Vagina (tissue), 2 donors: ENCODE results near the gene SLC39A11. TPM values are rescaled to one million over a fixed set of nuclear protein-coding genes. Genes with fewer than 3 reads are reported as not detected.

ENCODE experiments used
- DNase-seq, 2 donors: peaks; one replicate each; pipeline ENCODE4 v3.0.0-alpha.2; 2017; ENCODE audit errors: extremely low spot score in 2 of 2
- H3K27ac ChIP-seq: fragments of 200-600 bp; sonication (generic); one replicate; pipeline ENCODE4 v1.5.1; 2019
- H3K27me3 ChIP-seq: fragments of 200-600 bp; sonication (generic); one replicate; pipeline ENCODE4 v1.5.1; 2019
- H3K36me3 ChIP-seq, 2 donors: fragments of 200-600 bp; sonication (generic); one replicate each; pipeline ENCODE4 v1.5.1; 2017 to 2019
- H3K4me1 ChIP-seq: fragments of 200-600 bp; sonication (generic); one replicate; pipeline ENCODE4 v1.5.1; 2019
- H3K4me3 ChIP-seq, 2 donors: fragments of 200-600 bp; sonication (generic); 1 replicate in 1 of 2; 2 replicates in 1 of 2; pipeline ENCODE4 v1.5.1; 2016 to 2019
- H3K9me3 ChIP-seq: fragments of 200-600 bp; sonication (generic); one replicate; pipeline ENCODE4 v1.5.1; 2019
- CTCF ChIP-seq, 3 experiments: fragments of 450-650 bp in 2 of 3; fragments of 200-600 bp in 1 of 3; sonication (generic) in 1 of 3; IDR thresholded peaks; one replicate each; pipeline ENCODE4 v1.5.1; 2017 to 2019; ENCODE audit warnings: antibody characterized with exemption in 3 of 3, mild to moderate bottlenecking in 2 of 3, moderate library complexity in 2 of 3
- POLR2A ChIP-seq, 2 donors: fragments of 450-650 bp; IDR thresholded peaks; one replicate each; pipeline ENCODE4 v1.6.1; 2017; ENCODE audit warnings: antibody characterized with exemption in 2 of 2, mild to moderate bottlenecking in 2 of 2, moderate library complexity in 2 of 2
- POLR2AphosphoS5 ChIP-seq, 2 donors: sonication (generic); formaldehyde crosslinking; IDR thresholded peaks; one replicate each; pipeline ENCODE4 v1.9.0; 2017; ENCODE audit warnings: antibody characterized with exemption in 2 of 2, mild to moderate bottlenecking in 2 of 2, low read depth in 1 of 2; ENCODE audit not compliant: insufficient read depth in 1 of 2
- intact Hi-C: fragments of 100-400 bp; cut with DNase I; formaldehyde crosslinking; loops from one replicate; pipeline ENCODE4 v1.15.1; 2023
- total RNA-seq: library from RNA; depleted of rRNA; stranded (reverse); fragments of >200 nt; gene quantifications from one replicate; pipeline ENCODE4 v1.2.3, GENCODE V29; 2016

The SLC39A11 gene
- total RNA-seq, 1 donor from 2014 or later: 22.6 TPM

DNA sequence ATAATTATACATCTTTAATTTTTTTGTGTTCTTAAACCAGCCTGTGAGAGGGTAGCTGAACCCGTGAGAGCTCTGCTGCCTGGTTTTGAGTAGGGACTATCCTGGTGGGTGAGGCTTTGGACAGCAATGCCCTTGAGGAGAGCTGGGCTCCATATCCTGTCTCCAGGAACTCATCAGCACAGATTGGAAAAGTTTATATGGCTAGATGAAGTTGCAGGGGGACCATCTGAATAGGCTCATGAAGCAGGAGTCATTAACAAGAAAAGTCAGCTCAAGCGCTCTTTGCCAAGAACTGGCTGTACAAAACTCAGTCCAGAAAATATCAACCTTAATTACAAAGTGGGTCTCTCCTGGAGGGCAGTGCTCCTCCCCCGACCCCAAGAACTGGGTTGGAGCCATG, 38.5 kb upstream of the SLC39A11 start:
- TF ChIP-seq POLR2AphosphoS5 (IDR thresholded peaks at IDR 0.05; ENCODE audit: insufficient read depth in 1 of 2, low read depth in 1 of 2) (no peak), POLR2A (IDR thresholded peaks at IDR 0.05) (no peak), CTCF (IDR thresholded peaks at IDR 0.05) (no peak)
- H3K4me1 ChIP-seq: no peaks in the 10 kb centered on the region
- H3K27ac ChIP-seq: no peak overlapping the region
- no peak overlapping the region for H3K4me3 ChIP-seq
- no peaks in the 10 kb centered on the region for H3K36me3 ChIP-seq
- H3K27me3 ChIP-seq: no peaks in the 10 kb centered on the region
- H3K9me3 ChIP-seq: no peaks in the 10 kb centered on the region
- no peak for DNase-seq
- intact Hi-C loops: no loop called here

DNA sequence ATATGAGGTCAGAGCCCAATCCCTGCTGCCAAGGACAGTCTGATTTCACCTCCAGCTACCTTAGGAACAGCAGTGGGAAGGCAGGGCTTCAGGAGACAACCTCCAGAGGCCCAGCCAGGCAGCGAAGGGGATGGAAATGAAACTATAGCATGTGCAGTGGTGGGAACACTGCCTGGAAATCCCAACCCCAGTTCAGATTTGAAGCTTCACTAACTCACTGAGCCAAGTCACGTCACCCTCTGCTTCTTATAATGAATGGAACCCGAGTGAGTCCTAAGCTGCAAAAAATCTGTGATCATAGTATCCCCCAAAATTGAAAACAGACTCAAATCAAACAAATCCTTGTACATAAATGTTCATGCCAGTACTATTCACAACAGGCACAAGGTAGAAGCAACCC, 36.0 kb upstream of the SLC39A11 start:
- Histone ChIP-seq H3K4me3 (no peak overlapping the region), H3K4me1 (no peaks in the 10 kb centered on the region), H3K27ac (no peak overlapping the region), H3K36me3 (no peaks in the 10 kb centered on the region), H3K9me3 (no peaks in the 10 kb centered on the region), H3K27me3 (no peaks in the 10 kb centered on the region)
- TF ChIP-seq CTCF (IDR thresholded peaks at IDR 0.05): no peak
- TF ChIP-seq POLR2AphosphoS5 (IDR thresholded peaks at IDR 0.05; ENCODE audit: insufficient read depth in 1 of 2, low read depth in 1 of 2): no peak
- no peak for TF ChIP-seq POLR2A (IDR thresholded peaks at IDR 0.05)
- intact Hi-C loops: no loop called here
- no peak for DNase-seq

GRCh38 chr17:73126716-73127473, 34.4 kb upstream of the SLC39A11 start:
- Histone ChIP-seq H3K27ac (no peak overlapping the region), H3K4me1 (no peaks in the 10 kb centered on the region), H3K4me3 (no peak overlapping the region), H3K36me3 (no peaks in the 10 kb centered on the region), H3K9me3 (no peaks in the 10 kb centered on the region), H3K27me3 (no peaks in the 10 kb centered on the region)
- no peak for DNase-seq
- intact Hi-C loops: no loop called here
- no peak for TF ChIP-seq POLR2A (IDR thresholded peaks at IDR 0.05)
- TF ChIP-seq POLR2AphosphoS5 (IDR thresholded peaks at IDR 0.05; ENCODE audit: insufficient read depth in 1 of 2, low read depth in 1 of 2): no peak
- no peak for TF ChIP-seq CTCF (IDR thresholded peaks at IDR 0.05)

DNA sequence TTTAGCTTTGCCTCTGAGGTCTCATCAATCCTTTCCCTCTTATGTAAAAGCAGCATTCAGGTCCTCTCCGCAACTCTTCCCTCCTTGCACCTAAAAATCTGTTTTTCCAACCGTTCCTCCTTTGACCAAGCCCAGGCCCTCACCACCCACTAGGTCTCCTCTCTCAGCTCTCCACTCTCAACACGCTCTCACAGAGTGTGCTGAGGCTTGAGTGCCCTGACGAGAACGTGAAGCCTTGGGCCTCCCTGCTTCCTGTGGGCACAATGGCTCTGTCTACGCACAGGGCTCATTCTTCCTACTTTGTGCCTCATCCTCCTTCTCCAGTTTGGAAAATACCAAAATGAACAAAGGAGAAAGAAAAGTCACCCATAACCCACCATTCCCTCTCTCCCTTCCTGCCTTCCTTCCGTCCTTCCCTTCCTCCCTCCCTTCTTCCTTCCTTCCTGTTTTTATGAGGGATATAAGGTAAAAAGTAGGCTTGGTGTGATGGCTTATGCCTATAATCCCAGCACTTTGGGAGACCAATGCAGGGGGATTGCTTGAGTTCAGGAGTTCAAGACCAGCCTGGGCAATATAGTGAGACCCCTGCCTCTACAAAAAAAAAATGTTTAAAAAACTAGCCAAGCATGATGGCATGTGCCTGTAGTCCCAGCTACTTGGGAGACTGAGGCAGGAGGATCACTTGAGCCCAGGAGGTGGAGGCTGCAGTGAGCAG, 31.3 kb upstream of the SLC39A11 start:
- H3K4me1 ChIP-seq: no peaks in the 10 kb centered on the region
- H3K27ac ChIP-seq: no peak overlapping the region
- no peaks in the 10 kb centered on the region for H3K36me3 ChIP-seq
- intact Hi-C loops: no loop called here
- H3K27me3 ChIP-seq: no peaks in the 10 kb centered on the region
- H3K9me3 ChIP-seq: no peaks in the 10 kb centered on the region
- no peak for TF ChIP-seq POLR2AphosphoS5 (IDR thresholded peaks at IDR 0.05; ENCODE audit: insufficient read depth in 1 of 2, low read depth in 1 of 2)
- TF ChIP-seq CTCF (IDR thresholded peaks at IDR 0.05): no peak
- no peak for TF ChIP-seq POLR2A (IDR thresholded peaks at IDR 0.05)
- no peak overlapping the region for H3K4me3 ChIP-seq
- no peak for DNase-seq
